HepG2 (cell line): ENCODE measurements around the gene PLEKHN1. TPM values are rescaled to one million over a fixed set of nuclear protein-coding genes. Genes with fewer than 3 reads are reported as not detected.
A peak's percentile ranks its signal among the peaks of the same experiment; 100 is the strongest.

ENCODE experiments used
- BCL6 ChIP-seq: IDR thresholded peaks from 2 replicates; pipeline ENCODE4 v1.6.1; 2016; ENCODE audit warnings: missing genetic modification reagents, missing compliant biosample characterization
- HNRNPLL ChIP-seq: fragments of 200-400 bp; formaldehyde crosslinking; IDR thresholded peaks from 2 replicates; pipeline ENCODE4 v1.6.1; 2017; ENCODE audit warnings: mild to moderate bottlenecking, low read depth, low read length; ENCODE audit not compliant: poor library complexity, severe bottlenecking
- KMT2A ChIP-seq: sonication (generic); formaldehyde crosslinking; IDR thresholded peaks from 2 replicates; pipeline ENCODE4 v1.4.0; 2020; ENCODE audit warnings: missing genetic modification reagents
- LCORL ChIP-seq, 2 experiments: fragments of 450-650 bp in 1 of 2; sonication (generic) in 1 of 2; formaldehyde crosslinking in 1 of 2; IDR thresholded peaks; 2 replicates each; pipeline versions ENCODE4 v1.5.0 to v1.6.1; 2017 to 2020; ENCODE audit warnings: antibody characterized with exemption in 1 of 2, missing genetic modification reagents in 1 of 2
- PHF20 ChIP-seq: sonication (generic); formaldehyde crosslinking; IDR thresholded peaks from 2 replicates; pipeline ENCODE4 v1.5.0; 2020; ENCODE audit warnings: mild to moderate bottlenecking, missing genetic modification reagents
- RELA ChIP-seq: sonication (generic); formaldehyde crosslinking; IDR thresholded peaks from 2 replicates; pipeline ENCODE4 v1.4.0; 2020; ENCODE audit warnings: missing genetic modification reagents
- SETDB1 ChIP-seq: sonication (generic); formaldehyde crosslinking; IDR thresholded peaks from 2 replicates; pipeline ENCODE4 v1.5.1; 2020; ENCODE audit warnings: missing genetic modification reagents, mild to moderate bottlenecking, borderline replicate concordance
- SPEN ChIP-seq: sonication (generic); formaldehyde crosslinking; IDR thresholded peaks from 2 replicates; pipeline ENCODE4 v1.5.1; 2020; ENCODE audit warnings: low read depth, mild to moderate bottlenecking, missing genetic modification reagents
- TBX2 ChIP-seq: sonication (generic); formaldehyde crosslinking; IDR thresholded peaks from 2 replicates; pipeline ENCODE4 v1.5.0; 2020; ENCODE audit warnings: missing genetic modification reagents, mild to moderate bottlenecking, borderline replicate concordance
- ZNF605 ChIP-seq: sonication (generic); formaldehyde crosslinking; IDR thresholded peaks from 2 replicates; pipeline ENCODE4 v1.8.0; 2022; ENCODE audit warnings: mild to moderate bottlenecking, missing genetic modification reagents
- polyA plus RNA-seq, 8 experiments: library from polyadenylated mRNA; depleted of rRNA in 3 of 8; stranded (reverse) in 7 of 8; unstranded in 1 of 8; fragments of >200 nt; fragmentation: Illumina TruSeq in 4 of 8; extraction: Trizol in 4 of 8; gene quantifications; 2 replicates each; pipeline versions ENCODE4 v1.2.1 to v1.2.3, GENCODE V29; 2011 to 2016; ENCODE audit warnings: low read depth in 4 of 8, missing spikeins in 1 of 8, mixed read lengths in 1 of 8; ENCODE audit not compliant: insufficient read depth in 1 of 8
- total RNA-seq, 5 experiments: library from RNA; depleted of rRNA; stranded (reverse); fragments of >200 nt; fragmentation: Illumina TruSeq; extraction: Trizol; gene quantifications; 2 replicates each; pipeline ENCODE4 v1.2.3, GENCODE V29; 2016; ENCODE audit warnings: low read depth in 1 of 5
- TF ChIP-seq, protein P1 (sequence below): sonication (generic); formaldehyde crosslinking; IDR thresholded peaks from 2 replicates; pipeline ENCODE4 v1.4.0; 2020; ENCODE audit warnings: missing genetic modification reagents
- TF ChIP-seq, protein P2 (sequence below): IDR thresholded peaks from 2 replicates; pipeline ENCODE4 v1.6.1; 2016; ENCODE audit warnings: missing compliant biosample characterization, missing genetic modification reagents, borderline replicate concordance
- TF ChIP-seq, protein P3 (sequence below): sonication (generic); formaldehyde crosslinking; IDR thresholded peaks from 2 replicates; pipeline ENCODE4 v1.4.0; 2020; ENCODE audit warnings: mild to moderate bottlenecking, missing genetic modification reagents
- TF ChIP-seq, protein P4 (sequence below): sonication (generic); formaldehyde crosslinking; conservative IDR thresholded peaks from 2 replicates; pipeline ENCODE4 v1.8.0; 2022; ENCODE audit warnings: mild to moderate bottlenecking, moderate library complexity, missing genetic modification reagents
- TF ChIP-seq, protein P5 (sequence below): sonication (generic); formaldehyde crosslinking; IDR thresholded peaks from 2 replicates; pipeline ENCODE4 v1.5.1; 2020; ENCODE audit warnings: mild to moderate bottlenecking, missing genetic modification reagents, moderate library complexity

Gene PLEKHN1
- total and polyA plus RNA-seq, 2 of the 13 experiments (the other 11 are each of a cell fraction or from before 2014, with no cell fraction given): 0.42 to 0.58 TPM

DNA sequence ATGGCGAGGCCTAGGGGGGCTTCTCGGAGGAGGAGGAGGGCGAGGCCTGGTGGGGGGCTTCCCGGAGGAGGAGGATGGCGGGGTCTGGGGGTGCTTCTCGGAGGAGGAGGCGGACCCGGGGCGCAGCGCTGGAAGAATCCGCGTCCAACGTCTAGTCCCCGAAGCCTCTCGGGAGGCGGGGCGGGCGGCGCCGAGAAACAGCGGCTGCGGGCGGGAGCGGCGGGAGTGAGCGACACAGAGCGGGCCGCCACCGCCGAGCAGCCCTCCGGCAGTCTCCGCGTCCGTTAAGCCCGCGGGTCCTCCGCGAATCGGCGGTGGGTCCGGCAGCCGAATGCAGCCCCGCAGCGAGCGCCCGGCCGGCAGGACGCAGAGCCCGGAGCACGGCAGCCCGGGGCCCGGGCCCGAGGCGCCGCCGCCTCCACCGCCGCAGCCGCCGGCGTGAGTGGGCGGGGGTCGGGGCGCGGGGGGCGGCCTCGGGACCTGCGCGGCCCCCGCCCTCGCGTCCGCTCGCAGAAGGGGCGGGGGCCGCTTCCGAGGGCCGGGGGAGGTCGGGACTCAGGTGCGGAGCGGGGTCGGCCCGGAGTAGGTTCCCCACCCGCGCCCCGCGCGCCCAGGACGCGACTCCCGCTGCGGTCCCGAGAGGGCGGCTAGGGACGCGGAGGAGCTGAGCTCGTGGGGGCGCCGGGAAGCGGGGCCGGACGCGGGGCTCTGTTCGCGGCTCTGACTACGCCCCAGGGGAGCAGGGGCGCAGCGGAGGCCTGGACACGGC is 5.7 kb upstream of the PLEKHN1 start, which contains the start of gene KLHL17 (continued):
- TF ChIP-seq, protein P1, sequence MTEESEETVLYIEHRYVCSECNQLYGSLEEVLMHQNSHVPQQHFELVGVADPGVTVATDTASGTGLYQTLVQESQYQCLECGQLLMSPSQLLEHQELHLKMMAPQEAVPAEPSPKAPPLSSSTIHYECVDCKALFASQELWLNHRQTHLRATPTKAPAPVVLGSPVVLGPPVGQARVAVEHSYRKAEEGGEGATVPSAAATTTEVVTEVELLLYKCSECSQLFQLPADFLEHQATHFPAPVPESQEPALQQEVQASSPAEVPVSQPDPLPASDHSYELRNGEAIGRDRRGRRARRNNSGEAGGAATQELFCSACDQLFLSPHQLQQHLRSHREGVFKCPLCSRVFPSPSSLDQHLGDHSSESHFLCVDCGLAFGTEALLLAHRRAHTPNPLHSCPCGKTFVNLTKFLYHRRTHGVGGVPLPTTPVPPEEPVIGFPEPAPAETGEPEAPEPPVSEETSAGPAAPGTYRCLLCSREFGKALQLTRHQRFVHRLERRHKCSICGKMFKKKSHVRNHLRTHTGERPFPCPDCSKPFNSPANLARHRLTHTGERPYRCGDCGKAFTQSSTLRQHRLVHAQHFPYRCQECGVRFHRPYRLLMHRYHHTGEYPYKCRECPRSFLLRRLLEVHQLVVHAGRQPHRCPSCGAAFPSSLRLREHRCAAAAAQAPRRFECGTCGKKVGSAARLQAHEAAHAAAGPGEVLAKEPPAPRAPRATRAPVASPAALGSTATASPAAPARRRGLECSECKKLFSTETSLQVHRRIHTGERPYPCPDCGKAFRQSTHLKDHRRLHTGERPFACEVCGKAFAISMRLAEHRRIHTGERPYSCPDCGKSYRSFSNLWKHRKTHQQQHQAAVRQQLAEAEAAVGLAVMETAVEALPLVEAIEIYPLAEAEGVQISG (CRISPR knock-in tag): peak; percentile 70; the same call in 1 of the 2 replicates
- TF ChIP-seq, protein P2, sequence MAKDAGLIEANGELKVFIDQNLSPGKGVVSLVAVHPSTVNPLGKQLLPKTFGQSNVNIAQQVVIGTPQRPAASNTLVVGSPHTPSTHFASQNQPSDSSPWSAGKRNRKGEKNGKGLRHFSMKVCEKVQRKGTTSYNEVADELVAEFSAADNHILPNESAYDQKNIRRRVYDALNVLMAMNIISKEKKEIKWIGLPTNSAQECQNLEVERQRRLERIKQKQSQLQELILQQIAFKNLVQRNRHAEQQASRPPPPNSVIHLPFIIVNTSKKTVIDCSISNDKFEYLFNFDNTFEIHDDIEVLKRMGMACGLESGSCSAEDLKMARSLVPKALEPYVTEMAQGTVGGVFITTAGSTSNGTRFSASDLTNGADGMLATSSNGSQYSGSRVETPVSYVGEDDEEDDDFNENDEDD: peak; percentile 69; the same call in 1 of the 2 replicates
- TF ChIP-seq, protein P3, sequence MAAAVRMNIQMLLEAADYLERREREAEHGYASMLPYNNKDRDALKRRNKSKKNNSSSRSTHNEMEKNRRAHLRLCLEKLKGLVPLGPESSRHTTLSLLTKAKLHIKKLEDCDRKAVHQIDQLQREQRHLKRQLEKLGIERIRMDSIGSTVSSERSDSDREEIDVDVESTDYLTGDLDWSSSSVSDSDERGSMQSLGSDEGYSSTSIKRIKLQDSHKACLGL (CRISPR knock-in tag): 0 out of 2 replicates have a peak, but pooled peaks have one; percentile 32
- TF ChIP-seq HNRNPLL (peak; percentile 57), SPEN (CRISPR knock-in tag) (0 out of 2 replicates have a peak, but pooled peaks have one; percentile 53), LCORL (IDR thresholded peaks at IDR 0.05) (no peak), LCORL (CRISPR knock-in tag; IDR thresholded peaks at IDR 0.05) (no peak), KMT2A (0 out of 2 replicates have a peak, but pooled peaks have one; percentile 36), PHF20 (CRISPR knock-in tag) (peak; percentile 27; the same call in 1 of the 2 replicates), TBX2 (peak; percentile 41; the same call in 1 of the 2 replicates), BCL6 (CRISPR knock-in tag) (0 out of 2 replicates have a peak, but pooled peaks have one; percentile 27), RELA (no peak), SETDB1 (no peak), ZNF605 (CRISPR knock-in tag) (no peak)
- TF ChIP-seq, protein P4, sequence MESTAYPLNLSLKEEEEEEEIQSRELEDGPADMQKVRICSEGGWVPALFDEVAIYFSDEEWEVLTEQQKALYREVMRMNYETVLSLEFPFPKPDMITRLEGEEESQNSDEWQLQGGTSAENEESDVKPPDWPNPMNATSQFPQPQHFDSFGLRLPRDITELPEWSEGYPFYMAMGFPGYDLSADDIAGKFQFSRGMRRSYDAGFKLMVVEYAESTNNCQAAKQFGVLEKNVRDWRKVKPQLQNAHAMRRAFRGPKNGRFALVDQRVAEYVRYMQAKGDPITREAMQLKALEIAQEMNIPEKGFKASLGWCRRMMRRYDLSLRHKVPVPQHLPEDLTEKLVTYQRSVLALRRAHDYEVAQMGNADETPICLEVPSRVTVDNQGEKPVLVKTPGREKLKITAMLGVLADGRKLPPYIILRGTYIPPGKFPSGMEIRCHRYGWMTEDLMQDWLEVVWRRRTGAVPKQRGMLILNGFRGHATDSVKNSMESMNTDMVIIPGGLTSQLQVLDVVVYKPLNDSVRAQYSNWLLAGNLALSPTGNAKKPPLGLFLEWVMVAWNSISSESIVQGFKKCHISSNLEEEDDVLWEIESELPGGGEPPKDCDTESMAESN (CRISPR knock-in tag): 0 out of 2 replicates have a peak, but pooled peaks have one; percentile 34
- TF ChIP-seq, protein P5, sequence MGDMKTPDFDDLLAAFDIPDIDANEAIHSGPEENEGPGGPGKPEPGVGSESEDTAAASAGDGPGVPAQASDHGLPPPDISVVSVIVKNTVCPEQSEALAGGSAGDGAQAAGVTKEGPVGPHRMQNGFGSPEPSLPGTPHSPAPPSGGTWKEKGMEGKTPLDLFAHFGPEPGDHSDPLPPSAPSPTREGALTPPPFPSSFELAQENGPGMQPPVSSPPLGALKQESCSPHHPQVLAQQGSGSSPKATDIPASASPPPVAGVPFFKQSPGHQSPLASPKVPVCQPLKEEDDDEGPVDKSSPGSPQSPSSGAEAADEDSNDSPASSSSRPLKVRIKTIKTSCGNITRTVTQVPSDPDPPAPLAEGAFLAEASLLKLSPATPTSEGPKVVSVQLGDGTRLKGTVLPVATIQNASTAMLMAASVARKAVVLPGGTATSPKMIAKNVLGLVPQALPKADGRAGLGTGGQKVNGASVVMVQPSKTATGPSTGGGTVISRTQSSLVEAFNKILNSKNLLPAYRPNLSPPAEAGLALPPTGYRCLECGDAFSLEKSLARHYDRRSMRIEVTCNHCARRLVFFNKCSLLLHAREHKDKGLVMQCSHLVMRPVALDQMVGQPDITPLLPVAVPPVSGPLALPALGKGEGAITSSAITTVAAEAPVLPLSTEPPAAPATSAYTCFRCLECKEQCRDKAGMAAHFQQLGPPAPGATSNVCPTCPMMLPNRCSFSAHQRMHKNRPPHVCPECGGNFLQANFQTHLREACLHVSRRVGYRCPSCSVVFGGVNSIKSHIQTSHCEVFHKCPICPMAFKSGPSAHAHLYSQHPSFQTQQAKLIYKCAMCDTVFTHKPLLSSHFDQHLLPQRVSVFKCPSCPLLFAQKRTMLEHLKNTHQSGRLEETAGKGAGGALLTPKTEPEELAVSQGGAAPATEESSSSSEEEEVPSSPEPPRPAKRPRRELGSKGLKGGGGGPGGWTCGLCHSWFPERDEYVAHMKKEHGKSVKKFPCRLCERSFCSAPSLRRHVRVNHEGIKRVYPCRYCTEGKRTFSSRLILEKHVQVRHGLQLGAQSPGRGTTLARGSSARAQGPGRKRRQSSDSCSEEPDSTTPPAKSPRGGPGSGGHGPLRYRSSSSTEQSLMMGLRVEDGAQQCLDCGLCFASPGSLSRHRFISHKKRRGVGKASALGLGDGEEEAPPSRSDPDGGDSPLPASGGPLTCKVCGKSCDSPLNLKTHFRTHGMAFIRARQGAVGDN (CRISPR knock-in tag): no peak; the same call in none of the 2 replicates
